Measurements from ENCODE around the gene FKRP. TPM values are rescaled to one million over a fixed set of nuclear protein-coding genes. Genes with fewer than 3 reads are reported as not detected.
"Not testable (repeated sequence)": the region's sequence is repeated elsewhere in the genome, so short reads cannot be mapped to it uniquely, and the experiment has no call there.

FKRP gene
- total RNA-seq (2014; rRNA removed; shearing (Covaris generic)) = 19.3 and 42.4 TPM in 2 replicates

GRCh38 chr19:46745521-46746280 lies at the start of gene FKRP:
Gene FKRP (plus strand): TSS chr19:46746057. CDS start chr19:46755451, 9,394 bp downstream.
- in situ Hi-C loops (cut with HindIII; ENCODE audit: low sequenced_read_pairs) = no loop called here
- DNase-seq (ENCODE audit: low spot score) = no peak

- in situ Hi-C loops (cut with HindIII; ENCODE audit: low sequenced_read_pairs) = loop anchor here (25.0 kb wide), 1 partner anchor 160 kb away; no protein-coding TSS in a partner anchor
- DNase-seq (ENCODE audit: low spot score) = no peak
Measured at GRCh38 chr19:46696866-46697203, 49.0 kb upstream of the FKRP start.

- in situ Hi-C loops (cut with HindIII; ENCODE audit: low sequenced_read_pairs) = loop anchor here (25.0 kb wide), 1 partner anchor 160 kb away; no protein-coding TSS in a partner anchor
- peak; percentile 55 for DNase-seq (ENCODE audit: low spot score)
Measured at GRCh38 chr19:46697204-46697960, 48.5 kb upstream of the FKRP start.

- no peak for DNase-seq (ENCODE audit: low spot score)
- in situ Hi-C loops (cut with HindIII; ENCODE audit: low sequenced_read_pairs) = loop anchor here (25.0 kb wide), 1 partner anchor 161 kb away; no protein-coding TSS in a partner anchor
Measured at GRCh38 chr19:46698395-46699321, 47.2 kb upstream of the FKRP start.

- DNase-seq (ENCODE audit: low spot score) = no peak
- in situ Hi-C loops (cut with HindIII; ENCODE audit: low sequenced_read_pairs) = no loop called here
Measured at GRCh38 chr19:46700704-46701103, 45.2 kb upstream of the FKRP start.

GRCh38 chr19:46704379-46705076 lies 41.3 kb upstream of the FKRP start:
- in situ Hi-C loops (cut with HindIII; ENCODE audit: low sequenced_read_pairs) = no loop called here
- DNase-seq (ENCODE audit: low spot score) = peak; percentile 27

- DNase-seq (ENCODE audit: low spot score) = no peak
- in situ Hi-C loops (cut with HindIII; ENCODE audit: low sequenced_read_pairs) = no loop called here
Measured at GRCh38 chr19:46710687-46711086, 35.2 kb upstream of the FKRP start.

GRCh38 chr19:46712768-46713338 lies 33.0 kb upstream of the FKRP start:
- in situ Hi-C loops (cut with HindIII; ENCODE audit: low sequenced_read_pairs); DNase-seq (ENCODE audit: low spot score): not testable (repeated sequence)

- in situ Hi-C loops (cut with HindIII; ENCODE audit: low sequenced_read_pairs) = no loop called here
Measured at GRCh38 chr19:46713781-46714443, 31.9 kb upstream of the FKRP start.

GRCh38 chr19:46714444-46715106 lies 31.3 kb upstream of the FKRP start:
- DNase-seq (ENCODE audit: low spot score) = no peak
- in situ Hi-C loops (cut with HindIII; ENCODE audit: low sequenced_read_pairs) = no loop called here

More at GRCh38 chr19:46713781-46714443, 31.9 kb upstream of the FKRP start:
- peak; percentile 16 for DNase-seq (ENCODE audit: low spot score)

- DNase-seq (ENCODE audit: low spot score) = no peak
- in situ Hi-C loops (cut with HindIII; ENCODE audit: low sequenced_read_pairs) = no loop called here
Measured at GRCh38 chr19:46715620-46715974, 30.3 kb upstream of the FKRP start.

GRCh38 chr19:46715975-46716671 lies 29.7 kb upstream of the FKRP start:
- in situ Hi-C loops (cut with HindIII; ENCODE audit: low sequenced_read_pairs) = no loop called here

GRCh38 chr19:46716672-46717033 lies 29.2 kb upstream of the FKRP start:
- in situ Hi-C loops (cut with HindIII; ENCODE audit: low sequenced_read_pairs) = no loop called here
- DNase-seq (ENCODE audit: low spot score) = no peak

More at GRCh38 chr19:46715975-46716671, 29.7 kb upstream of the FKRP start:
- no peak for DNase-seq (ENCODE audit: low spot score)

- DNase-seq (ENCODE audit: low spot score) = peak; percentile 35
- in situ Hi-C loops (cut with HindIII; ENCODE audit: low sequenced_read_pairs) = no loop called here
Measured at GRCh38 chr19:46717034-46717715, 28.7 kb upstream of the FKRP start, which contains the start of gene PRKD2. Gene PRKD2 (minus strand): TSS chr19:46717114. CDS start chr19:46716370, 744 bp downstream.

GRCh38 chr19:46717716-46718143 lies 28.1 kb upstream of the FKRP start:
- in situ Hi-C loops (cut with HindIII; ENCODE audit: low sequenced_read_pairs) = no loop called here
- DNase-seq (ENCODE audit: low spot score) = no peak
